ENCODE data around the gene UGT1A3.

GRCh38 chr2:233758141-233758540 lies 29.3 kb downstream of the UGT1A3 start:
- TF ChIP-seq CTCF (IDR thresholded peaks at IDR 0.05; ENCODE audit: insufficient read depth, low read length) (no peak), POLR2AphosphoS5 (IDR thresholded peaks at IDR 0.05; ENCODE audit: low read depth) (no peak)
